MM.1S (cell line): Measurements from ENCODE around the gene TWF1.
A peak's percentile ranks its signal among the peaks of the same experiment; 100 is the strongest.

Experiments
- DNase-seq: peaks from one replicate; pipeline ENCODE4 v3.0.0-alpha.2; 2015
- H2AFZ ChIP-seq: fragments of 300-600 bp; sonication (generic); 2 replicates; pipeline ENCODE4 v1.6.0; 2016; ENCODE audit warnings: antibody characterized with exemption, low read length
- H3F3A ChIP-seq: fragments of 300-600 bp; sonication (generic); 2 replicates; pipeline ENCODE4 v1.6.1; 2016; ENCODE audit warnings: mild to moderate bottlenecking, antibody characterized with exemption, low read length, moderate library complexity, mixed read lengths; ENCODE audit not compliant: insufficient read depth
- H3K27ac ChIP-seq: fragments of 300-600 bp; sonication (generic); 2 replicates; pipeline ENCODE4 v1.5.1; 2016; ENCODE audit warnings: mild to moderate bottlenecking, low read length
- H3K27me3 ChIP-seq: fragments of 300-600 bp; sonication (generic); replicated peaks from 2 replicates; pipeline ENCODE4 v1.6.0; 2016; ENCODE audit warnings: low read length; ENCODE audit not compliant: insufficient read depth
- H3K36me3 ChIP-seq: fragments of 300-600 bp; sonication (generic); replicated peaks from 2 replicates; pipeline ENCODE4 v1.6.1; 2016; ENCODE audit warnings: mild to moderate bottlenecking, low read length, mixed read lengths; ENCODE audit not compliant: insufficient read depth
- H3K4me1 ChIP-seq: fragments of 300-600 bp; sonication (generic); 2 replicates; pipeline ENCODE4 v1.6.1; 2016; ENCODE audit warnings: low read length, mixed read lengths
- H3K4me2 ChIP-seq: fragments of 300-600 bp; sonication (generic); 2 replicates; pipeline ENCODE4 v1.6.0; 2016; ENCODE audit warnings: low read depth, low read length
- H3K4me3 ChIP-seq: fragments of 300-600 bp; sonication (generic); 2 replicates; pipeline ENCODE4 v1.5.1; 2016; ENCODE audit warnings: low read length, mixed read lengths
- H3K79me2 ChIP-seq: fragments of 300-600 bp; sonication (generic); 2 replicates; pipeline ENCODE4 v1.6.1; 2016; ENCODE audit warnings: mixed run types, low read length, mixed read lengths
- H3K9ac ChIP-seq: fragments of 300-600 bp; sonication (generic); 2 replicates; pipeline ENCODE4 v1.6.1; 2016; ENCODE audit warnings: low read length, mixed read lengths
- H3K9me2 ChIP-seq: fragments of 300-600 bp; sonication (generic); replicated peaks from 2 replicates; pipeline ENCODE4 v1.6.1; 2016; ENCODE audit warnings: mild to moderate bottlenecking, low read length, mixed read lengths; ENCODE audit not compliant: insufficient read depth
- H3K9me3 ChIP-seq: fragments of 300-600 bp; sonication (generic); replicated peaks from 2 replicates; pipeline ENCODE4 v1.6.1; 2016; ENCODE audit warnings: mild to moderate bottlenecking, low read length, mixed read lengths; ENCODE audit not compliant: insufficient read depth
- H4K20me1 ChIP-seq: fragments of 300-600 bp; sonication (generic); 2 replicates; pipeline ENCODE4 v1.6.1; 2016; ENCODE audit warnings: mild to moderate bottlenecking, low read length, moderate library complexity, mixed read lengths; ENCODE audit not compliant: insufficient read depth
- CTCF ChIP-seq: fragments of 300-600 bp; sonication (generic); IDR thresholded peaks from 2 replicates; pipeline ENCODE4 v1.5.1; 2016; ENCODE audit warnings: antibody characterized with exemption, low read length, mixed read lengths
- EZH2 ChIP-seq: fragments of 300-600 bp; sonication (generic); optimal IDR thresholded peaks from 2 replicates; pipeline ENCODE3; 2017; ENCODE audit warnings: low read depth, mild to moderate bottlenecking, antibody characterized with exemption, low read length, mixed read lengths
- EZH2phosphoT487 ChIP-seq: fragments of 300-600 bp; sonication (generic); IDR thresholded peaks from 2 replicates; pipeline ENCODE4 v1.6.1; 2018; ENCODE audit warnings: antibody characterized with exemption, low read length

Gene TWF1

GRCh38 chr12:43840338-43840737, 34.2 kb upstream of the TWF1 start:
- Histone ChIP-seq H2AFZ (no peak overlapping the region), H4K20me1 (no peaks in the 10 kb centered on the region), H3F3A (no peaks in the 10 kb centered on the region; the same call in 1 of the 2 replicates), H3K9me3 (no peaks in the 10 kb centered on the region), H3K27me3 (no peaks in the 10 kb centered on the region), H3K4me2 (no peak overlapping the region), H3K9me2 (no peaks in the 10 kb centered on the region), H3K79me2 (peaks cover 7% of the 10 kb centered on the region; the same call in 1 of the 2 replicates), H3K27ac (no peak overlapping the region), H3K4me3 (no peak overlapping the region), H3K36me3 (no peaks in the 10 kb centered on the region), H3K9ac (no peak overlapping the region), H3K4me1 (peaks cover under 1% of the 10 kb centered on the region; the same call in 1 of the 2 replicates)
- DNase-seq, result no peak
- TF ChIP-seq EZH2phosphoT487 (no peak), CTCF (no peak), EZH2 (no peak)

GRCh38 chr12:43836475-43836989, 30.4 kb upstream of the TWF1 start:
- Histone ChIP-seq H3K9me2 (no peaks in the 10 kb centered on the region), H2AFZ (peak overlapping the region; percentile 92), H3K27me3 (no peaks in the 10 kb centered on the region), H3K9me3 (no peaks in the 10 kb centered on the region), H4K20me1 (no peaks in the 10 kb centered on the region), H3K9ac (peak overlapping the region; percentile 79), H3K79me2 (peaks cover 7% of the 10 kb centered on the region; the same call in 1 of the 2 replicates), H3K4me1 (peaks cover 6% of the 10 kb centered on the region; the same call in 1 of the 2 replicates), H3K4me3 (peak overlapping the region; percentile 73), H3K27ac (peak overlapping the region; percentile 61; the same call in 1 of the 2 replicates), H3K4me2 (peak overlapping the region; percentile 90), H3F3A (no peaks in the 10 kb centered on the region; the same call in 1 of the 2 replicates), H3K36me3 (no peaks in the 10 kb centered on the region)
- no peak for TF ChIP-seq EZH2
- TF ChIP-seq CTCF, result no peak
- no peak for TF ChIP-seq EZH2phosphoT487
- DNase-seq, result peak; percentile 8

- Histone ChIP-seq H3K4me1 (peaks cover 6% of the 10 kb centered on the region; the same call in 1 of the 2 replicates), H3K9ac (peak within 1 kb of the TSS; percentile 79), H3K4me2 (peak within 1 kb of the TSS; percentile 90), H4K20me1 (no peaks in the 10 kb centered on the region), H3K9me3 (no peaks in the 10 kb centered on the region), H3K79me2 (peaks cover 7% of the 10 kb centered on the region; the same call in 1 of the 2 replicates), H3K27ac (peak within 1 kb of the TSS; percentile 61; the same call in 1 of the 2 replicates), H2AFZ (peak within 1 kb of the TSS; percentile 92), H3K4me3 (peak within 1 kb of the TSS; percentile 73), H3K9me2 (no peaks in the 10 kb centered on the region), H3K36me3 (no peaks in the 10 kb centered on the region), H3F3A (no peaks in the 10 kb centered on the region; the same call in 1 of the 2 replicates), H3K27me3 (no peaks in the 10 kb centered on the region)
- TF ChIP-seq EZH2 (no peak), CTCF (no peak), EZH2phosphoT487 (no peak)
- peak; percentile 62 for DNase-seq
These were observed 29.7 kb upstream of the TWF1 start, which contains the start of gene TMEM117 for GRCh38 chr12:43835656-43836474. Gene TMEM117 (plus strand): TSS chr12:43836081.
